Kidney tubule cell (primary cell): ENCODE measurements around the gene OTOS.

ENCODE experiments used
- DNase-seq: peaks from one replicate; pipeline ENCODE4 v3.0.0-alpha.2; 2018; ENCODE audit warnings: low spot score

OTOS gene

GRCh38 chr2:240136671-240137292 is 3.7 kb downstream of the OTOS start:
- no peak for DNase-seq

DNA sequence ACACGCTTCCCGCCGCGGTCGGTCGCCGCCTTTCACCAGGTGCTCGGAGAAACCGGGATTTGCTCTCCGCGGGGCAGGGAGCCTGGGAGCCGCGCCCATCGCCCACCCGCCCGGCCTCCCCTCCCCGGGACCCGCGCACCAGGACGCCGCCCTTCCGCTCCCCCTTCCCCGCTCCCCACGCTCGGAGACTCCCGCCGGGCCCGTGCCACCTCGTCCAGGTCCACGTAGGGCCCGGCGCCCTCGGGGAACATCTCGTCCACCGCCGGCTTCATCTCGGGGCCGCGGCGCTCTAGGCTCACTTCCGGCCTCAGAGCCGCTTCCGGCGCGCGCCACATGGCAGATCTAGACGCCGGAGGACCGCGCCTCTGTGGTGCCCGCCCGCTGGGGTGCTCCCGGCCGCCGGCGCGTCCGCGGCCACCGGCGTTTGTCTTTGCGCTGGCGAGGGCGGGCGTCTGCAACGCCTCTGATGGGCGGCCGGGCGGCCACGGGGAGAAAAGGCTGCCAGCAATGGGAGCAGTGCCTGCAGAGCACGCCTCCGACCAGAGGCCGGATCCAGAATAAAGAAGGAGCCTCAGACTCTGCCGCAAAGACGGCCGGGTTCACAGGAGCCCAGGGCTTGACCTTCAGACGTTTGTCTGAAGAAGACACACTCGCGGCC is 4.3 kb downstream of the OTOS start, which contains the start of gene COPS9:
TSS of gene COPS9 (minus strand) at position 293 of the 658 bp plus-strand sequence. CDS start at position 272, 21 bp downstream.
- DNase-seq, result peak; percentile 88

- peak; percentile 9 for DNase-seq
Observed at GRCh38 chr2:240135706-240136012, 4.8 kb downstream of the OTOS start.

DNA sequence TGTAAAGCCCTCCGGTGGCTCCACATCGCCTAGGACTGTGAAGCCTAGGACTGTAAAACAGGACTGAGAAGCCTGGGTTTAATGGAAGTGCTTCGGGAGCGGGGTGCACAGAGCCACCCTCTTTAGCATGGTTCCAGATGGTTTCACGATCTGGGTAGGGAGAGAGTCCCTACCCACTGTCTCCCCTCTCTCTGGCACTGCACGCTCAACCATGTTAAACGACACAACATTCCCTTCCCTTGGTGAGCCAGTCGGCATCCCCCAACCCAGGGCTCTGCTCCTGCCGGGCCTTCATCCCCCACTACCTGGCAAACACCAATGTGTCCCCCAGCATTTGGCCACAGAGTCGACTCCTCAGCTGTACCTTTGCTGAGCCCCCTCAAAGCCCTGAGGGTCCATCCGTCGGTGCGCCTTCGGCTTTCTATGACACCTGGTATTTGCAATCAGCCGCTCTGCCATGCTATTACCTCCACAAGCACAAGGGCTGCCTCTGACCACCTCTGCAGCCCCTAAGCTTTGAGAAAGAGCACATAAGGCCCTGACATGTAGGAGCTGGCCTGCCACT is 5.4 kb downstream of the OTOS start:
- no peak for DNase-seq

DNA sequence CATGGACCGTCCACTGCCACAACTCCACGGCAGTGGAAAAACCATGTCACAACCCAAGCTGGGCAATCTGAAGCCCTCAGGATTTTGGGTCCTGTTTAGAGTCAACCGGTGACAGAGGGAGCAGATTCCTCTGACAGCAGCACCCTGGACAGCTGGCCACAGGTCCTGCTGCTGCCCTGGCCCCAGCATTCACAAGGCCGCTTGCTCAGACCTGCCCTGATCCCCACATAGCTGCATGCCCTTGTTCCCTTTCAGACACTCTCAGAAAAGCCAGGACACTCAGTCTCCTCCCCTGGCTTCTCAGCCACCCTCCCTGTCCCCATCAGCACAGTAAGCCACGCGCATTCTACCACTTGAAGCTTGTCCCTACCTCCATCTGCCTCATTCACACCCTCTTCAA is 6.0 kb downstream of the OTOS start:
- DNase-seq, result no peak

DNA sequence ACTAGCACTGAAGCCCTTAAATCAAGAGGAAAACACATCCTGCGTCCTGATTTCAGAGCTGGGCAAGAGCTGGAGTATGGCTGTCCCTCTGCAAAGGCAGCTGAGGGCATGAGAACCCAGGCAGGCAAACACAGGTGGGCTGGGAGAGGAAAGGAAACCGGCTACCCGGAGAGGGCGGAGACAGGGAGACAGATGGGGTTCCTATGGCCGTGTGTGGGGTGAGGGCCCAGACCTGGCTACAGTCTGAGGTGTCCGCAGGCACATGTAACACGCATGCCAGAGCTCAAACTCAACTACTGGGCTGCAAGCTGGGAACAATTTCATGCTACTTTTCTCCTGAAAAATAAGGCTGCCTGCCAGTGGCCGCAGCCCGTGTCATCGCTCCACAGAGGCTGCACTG is 7.1 kb downstream of the OTOS start:
- DNase-seq, result no peak

DNA sequence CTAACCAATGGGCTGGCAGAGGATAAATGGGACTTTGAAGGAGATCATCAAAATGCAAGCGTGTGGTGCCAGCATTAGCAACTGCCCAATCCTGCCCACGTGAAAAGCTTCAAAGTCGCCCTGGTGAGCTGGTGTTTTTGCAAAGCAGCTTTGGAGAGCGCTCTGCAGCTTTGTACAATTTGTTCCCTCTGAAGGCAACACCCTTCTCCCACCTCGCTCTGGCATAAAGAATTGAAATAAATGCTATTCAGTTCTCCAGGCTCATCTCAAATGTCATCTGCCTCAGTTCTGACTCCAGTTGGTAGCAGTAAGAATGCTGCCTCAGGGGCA is 7.8 kb downstream of the OTOS start:
- no peak for DNase-seq

GRCh38 chr2:240131941-240132650 is 8.4 kb downstream of the OTOS start:
- no peak for DNase-seq

GRCh38 chr2:240131296-240131695 is 9.2 kb downstream of the OTOS start:
- DNase-seq, result no peak

GRCh38 chr2:240130393-240131195 is 9.9 kb downstream of the OTOS start:
- no peak for DNase-seq

DNA sequence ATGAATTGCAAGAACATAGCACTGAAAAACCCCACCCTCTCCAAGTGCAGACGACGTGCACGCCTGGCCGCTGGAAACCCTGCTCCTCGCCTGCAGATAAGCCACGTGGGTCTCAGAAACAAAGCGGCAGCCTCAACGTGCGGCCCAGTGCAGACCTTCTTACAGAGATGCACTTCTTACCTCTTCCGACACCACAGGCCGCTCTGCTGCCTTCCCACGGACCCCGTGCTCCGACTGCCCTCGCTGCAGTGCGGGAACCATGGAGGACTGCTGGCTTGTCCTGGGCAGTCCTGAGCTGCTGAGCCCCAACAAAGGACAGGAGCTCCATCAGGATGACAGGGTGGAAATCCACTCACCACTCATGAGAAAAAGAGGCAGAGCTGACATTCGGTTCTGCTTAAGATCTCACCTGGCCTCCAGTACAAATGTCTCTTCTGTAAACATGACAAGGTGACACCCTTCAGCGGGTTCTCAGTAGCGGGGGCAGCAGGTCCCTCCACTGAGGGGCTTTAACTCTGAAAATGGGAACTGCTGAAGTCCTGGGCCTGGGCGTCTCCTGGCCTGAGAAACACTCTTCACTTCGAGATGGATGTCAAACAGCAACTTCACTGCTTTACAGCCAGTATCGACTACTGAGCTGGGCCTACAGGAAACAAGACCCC is 10.6 kb downstream of the OTOS start:
- DNase-seq, result no peak

- no peak for DNase-seq
Observed at GRCh38 chr2:240129311-240129710, 11.1 kb downstream of the OTOS start.

- no peak for DNase-seq
Observed at GRCh38 chr2:240128608-240129145, 11.8 kb downstream of the OTOS start.

DNA sequence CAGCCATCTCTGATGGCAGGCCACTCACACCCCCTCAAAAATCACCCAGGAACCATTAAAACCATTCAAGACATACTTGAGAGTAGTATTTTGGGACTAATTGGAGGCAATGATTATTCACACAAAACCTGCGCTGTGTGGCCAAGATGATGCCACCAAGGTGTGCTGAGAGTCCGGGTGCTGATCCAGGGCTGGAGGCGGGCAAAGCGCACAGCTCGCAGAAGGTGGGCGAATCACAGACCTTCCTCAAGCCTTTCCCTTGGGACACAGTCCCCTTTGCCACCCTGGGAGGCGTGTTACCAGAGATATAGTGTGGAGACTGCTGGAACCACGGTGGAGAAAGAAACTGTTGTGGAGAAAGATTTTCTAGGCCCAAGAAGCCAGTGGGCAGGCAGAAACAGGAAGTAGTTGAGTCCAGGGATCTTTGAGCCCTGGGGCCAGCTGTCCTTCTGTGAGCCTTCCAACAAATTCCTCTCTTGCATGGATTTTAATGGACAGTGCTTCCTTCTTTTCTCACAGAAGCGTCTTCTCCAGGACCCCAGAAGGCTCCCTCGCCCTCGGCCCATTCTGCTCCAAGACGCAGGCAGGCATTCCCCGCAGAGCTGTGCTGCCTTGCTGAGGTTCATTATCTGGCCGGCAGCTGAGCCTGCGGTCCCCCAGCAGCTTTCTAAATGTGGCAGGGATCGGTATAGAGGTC is 12.4 kb downstream of the OTOS start:
- no peak for DNase-seq

- DNase-seq, result no peak
Observed at GRCh38 chr2:240127191-240127750, 13.2 kb downstream of the OTOS start.

DNA sequence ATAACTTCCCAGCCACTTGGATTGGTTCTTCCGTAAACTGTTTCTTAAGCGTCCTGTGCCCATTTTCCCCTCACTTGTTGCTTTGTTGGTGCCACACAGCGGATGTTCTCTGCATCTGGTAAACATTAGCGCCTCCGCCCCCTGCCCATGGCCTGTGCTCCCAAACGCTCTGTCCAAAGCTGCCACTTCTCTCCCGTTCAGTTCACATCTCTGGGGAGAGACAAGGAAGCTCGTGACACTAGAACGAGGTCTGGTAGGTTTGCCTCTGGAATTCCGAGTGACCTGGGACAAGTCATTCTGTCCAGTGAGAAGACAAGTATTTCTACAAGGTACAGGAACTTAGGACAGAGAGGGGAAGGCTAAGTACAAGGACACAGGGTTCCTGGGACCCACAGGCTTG is 13.7 kb downstream of the OTOS start:
- DNase-seq, result no peak

- no peak for DNase-seq
Observed at GRCh38 chr2:240125742-240126141, 14.7 kb downstream of the OTOS start.

GRCh38 chr2:240124651-240125030 is 15.8 kb downstream of the OTOS start:
- no peak for DNase-seq

- DNase-seq, result no peak
Observed at GRCh38 chr2:240123821-240124650, 16.4 kb downstream of the OTOS start.

- no peak for DNase-seq
Observed at GRCh38 chr2:240121675-240122074, 18.8 kb downstream of the OTOS start.
